GM12878 (cell line): ENCODE data around the gene DLG2. TPM values are rescaled to one million over a fixed set of nuclear protein-coding genes. Genes with fewer than 3 reads are reported as not detected.

Experiments used
- ATAC-seq: fragments of 200-7000 bp; cut with Tn5 transposase; 3 replicates; pipeline ENCODE4 v1.9.1; 2020; ENCODE audit warnings: mild to moderate bottlenecking, moderate library complexity
- BruUV-seq: library from RNA; stranded (reverse); fragments of 400-500 nt; replicated peaks from 2 replicates; lab custom pipeline; 2021; lab: Mats Ljungman, UMichigan
- CTCF ChIA-PET: fragments of 300-600 bp; sonication (Branson Sonifier 250); formaldehyde crosslinking; extraction: SDS; loops from one replicate; lab custom pipeline; 2021; ENCODE audit warnings: inconsistent platforms; lab: Yijun Ruan, JAX
- POLR2A ChIA-PET: fragments of 350-600 bp; formaldehyde crosslinking; extraction: SDS; loops from one replicate; lab custom pipeline; 2021; ENCODE audit warnings: inconsistent platforms; lab: Charles Lee
- RAD21 ChIA-PET: fragments of 300-600 bp; sonication (Branson Sonifier 250); formaldehyde crosslinking; loops from one replicate; lab custom pipeline; 2023; ENCODE audit warnings: antibody characterized with exemption; ENCODE audit not compliant: unreplicated experiment; lab: Charles Lee
- SMC1A ChIA-PET: fragments of 300-600 bp; sonication (Branson Sonifier 250); formaldehyde crosslinking; loops from one replicate; lab custom pipeline; 2023; ENCODE audit not compliant: unreplicated experiment, uncharacterized antibody; lab: Charles Lee
- DNase-seq: peaks from one replicate; pipeline ENCODE4 v3.0.0-alpha.2; 2011; ENCODE audit warnings: low read depth, low spot score
- FAIRE-seq: peaks from 3 replicates; lab custom pipeline; 2011; peaks lifted over from hg19 to GRCh38; lab: Jason Lieb, UNC
- H2AFZ ChIP-seq: 2 replicates; pipeline ENCODE4 v1.6.0; 2011; ENCODE audit warnings: low read depth, low read length, control low read depth; ENCODE audit not compliant: control insufficient read depth
- H3K27ac ChIP-seq: 2 replicates; pipeline ENCODE4 v1.5.1; 2011; ENCODE audit warnings: control low read depth; ENCODE audit not compliant: control insufficient read depth, insufficient read depth
- H3K27me3 ChIP-seq, 2 experiments: replicated peaks in 1 of 2; 2 replicates each; pipeline versions ENCODE4 v1.6.0 to v1.6.1; 2011; ENCODE audit warnings: low read length in 1 of 2; ENCODE audit not compliant: control insufficient read depth in 2 of 2, insufficient read depth in 2 of 2
- H3K36me3 ChIP-seq, 2 experiments: 2 replicates each; pipeline ENCODE4 v1.5.1; 2011; ENCODE audit warnings: low read length in 1 of 2; ENCODE audit not compliant: control insufficient read depth in 2 of 2, insufficient read depth in 2 of 2
- H3K4me1 ChIP-seq: 2 replicates; pipeline ENCODE4 v1.6.1; 2011; ENCODE audit warnings: mild to moderate bottlenecking, low read length, moderate library complexity, mixed read lengths; ENCODE audit not compliant: control insufficient read depth, insufficient read depth
- H3K4me2 ChIP-seq: 2 replicates; pipeline ENCODE4 v1.6.0; 2011; ENCODE audit warnings: control low read depth; ENCODE audit not compliant: control insufficient read depth, insufficient read depth
- H3K4me3 ChIP-seq: fragments of 200-600 bp; sonication (generic); 2 replicates; pipeline ENCODE4 v1.5.1; 2016
- H3K79me2 ChIP-seq: 2 replicates; pipeline ENCODE4 v1.6.0; 2011; ENCODE audit warnings: low read length; ENCODE audit not compliant: control insufficient read depth, insufficient read depth
- H3K9ac ChIP-seq: 2 replicates; pipeline ENCODE4 v1.8.0; 2011; ENCODE audit warnings: low read length, control low read depth, mixed read lengths; ENCODE audit not compliant: control insufficient read depth, insufficient read depth
- H3K9me3 ChIP-seq: replicated peaks from 3 replicates; pipeline ENCODE4 v1.5.1; 2011; ENCODE audit warnings: mild to moderate bottlenecking, low read length; ENCODE audit not compliant: control insufficient read depth, insufficient read depth
- H4K20me1 ChIP-seq: 2 replicates; pipeline ENCODE4 v1.6.0; 2011; ENCODE audit not compliant: control insufficient read depth, insufficient read depth
- FOXK2 ChIP-seq: fragments of 450-650 bp; IDR thresholded peaks from 2 replicates; pipeline ENCODE4 v1.6.1; 2017; ENCODE audit warnings: mild to moderate bottlenecking, moderate library complexity
- NFYA ChIP-seq: IDR thresholded peaks from 2 replicates; pipeline ENCODE4 v1.6.1; 2011; ENCODE audit warnings: low read depth, mild to moderate bottlenecking, low read length, improper control_type of control experiment, borderline replicate concordance
- RAD21 ChIP-seq: IDR thresholded peaks from 2 replicates; pipeline ENCODE4 v1.6.1; 2011; ENCODE audit warnings: mild to moderate bottlenecking, low read depth, low read length, moderate library complexity; ENCODE audit not compliant: insufficient read depth
- SREBF2 ChIP-seq: IDR thresholded peaks from 2 replicates; pipeline ENCODE4 v1.6.1; 2012; ENCODE audit warnings: mild to moderate bottlenecking, low read length
- ZNF217 ChIP-seq: fragments of 450-650 bp; IDR thresholded peaks from 2 replicates; pipeline ENCODE4 v1.6.1; 2017; ENCODE audit warnings: antibody characterized with exemption, mild to moderate bottlenecking
- ZNF24 ChIP-seq: fragments of 450-650 bp; IDR thresholded peaks from 2 replicates; pipeline ENCODE4 v1.6.1; 2017; ENCODE audit warnings: antibody characterized with exemption, mild to moderate bottlenecking
- WGBS: methylation state at CpG from one replicate; pipeline ENCODE4 v1.1.6; 2016; ENCODE audit warnings: low lambda C conversion rate; ENCODE audit not compliant: insufficient replicate concordance, insufficient coverage; ENCODE audit errors: missing lambda C conversion rate; 5-methylcytosine and 5-hydroxymethylcytosine counted together
- in situ Hi-C: fragments of 300-500 bp; cut with MboI; formaldehyde crosslinking; loops from 9 replicates; pipeline ENCODE4 v1.14.3; 2018; ENCODE audit warnings: mixed read lengths
- intact Hi-C: fragments of 100-400 bp; cut with micrococcal nuclease; formaldehyde crosslinking; loops from one replicate; pipeline ENCODE4 v1.14.2; 2022; ENCODE audit not compliant: unreplicated experiment
- polyA plus RNA-seq, 11 experiments: library from polyadenylated mRNA; depleted of rRNA in 4 of 11; unstranded in 6 of 11; stranded (reverse) in 5 of 11; fragments of >200 nt; fragmentation: Nextera tagmentation in 4 of 11; fragmentation: Illumina TruSeq in 1 of 11; extraction: Ambion mirVana in 4 of 11; extraction: Trizol in 1 of 11; gene quantifications; 1 replicate in 1 of 11; 2 replicates in 10 of 11; pipeline versions ENCODE4 v1.2.1 to v1.2.3, GENCODE V29; 2011 to 2016; ENCODE audit warnings: inconsistent platforms in 2 of 11, missing spikeins in 2 of 11, low read depth in 1 of 11
- total RNA-seq, 4 experiments: library from RNA; depleted of rRNA in 3 of 4; stranded (reverse); fragments of >200 nt in 3 of 4; fragmentation: Illumina TruSeq in 1 of 4; extraction: Trizol in 1 of 4; gene quantifications; 2 replicates each; pipeline versions ENCODE4 v1.2.1 to v1.2.3, GENCODE V29; 2013 to 2021
- TF ChIP-seq, protein P1 (sequence below): fragments of 150-350 bp; IDR thresholded peaks from 2 replicates; pipeline ENCODE4 v1.6.1; 2014; ENCODE audit warnings: mild to moderate bottlenecking, low read depth, low read length
- TF ChIP-seq, protein P2 (sequence below): fragments of 450-650 bp; conservative IDR thresholded peaks from 2 replicates; pipeline ENCODE4 v1.6.1; 2017; ENCODE audit warnings: mild to moderate bottlenecking, moderate library complexity
- TF ChIP-seq, protein P3 (sequence below): fragments of 450-650 bp; IDR thresholded peaks from 2 replicates; pipeline ENCODE4 v1.6.1; 2016; ENCODE audit warnings: mild to moderate bottlenecking
- TF ChIP-seq, protein P4 (sequence below): IDR thresholded peaks from 2 replicates; pipeline ENCODE4 v1.6.1; 2011; ENCODE audit warnings: mild to moderate bottlenecking, low read depth, low read length, moderate library complexity; ENCODE audit not compliant: insufficient replicate concordance

Gene DLG2
- total and polyA plus RNA-seq, 10 of the 15 experiments (the other 5 are each of a cell fraction or from before 2014, with no cell fraction given) = 0.09 to 0.98 (median 0.35) TPM

DNA sequence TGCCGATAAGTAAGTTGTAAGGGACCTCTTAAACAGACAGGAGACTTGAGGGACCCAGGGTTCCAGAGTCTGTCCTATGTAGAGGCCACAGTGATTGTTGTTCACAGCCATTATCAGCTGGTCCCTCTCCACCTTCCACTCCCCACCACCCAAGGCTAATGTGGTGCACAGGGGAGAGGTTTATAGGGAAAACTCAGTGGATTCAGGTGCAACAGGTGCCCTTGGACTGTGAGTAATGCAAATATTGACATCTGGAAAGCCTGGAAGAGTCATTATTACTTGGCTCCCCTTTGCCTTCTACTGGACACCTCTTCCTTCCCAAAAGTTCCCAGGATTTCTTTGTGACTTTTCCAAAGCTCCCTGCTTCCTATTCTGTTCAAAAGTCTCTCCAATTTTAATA lies 1899.9 kb downstream of the DLG2 start (continued):
- TF ChIP-seq, protein P1, sequence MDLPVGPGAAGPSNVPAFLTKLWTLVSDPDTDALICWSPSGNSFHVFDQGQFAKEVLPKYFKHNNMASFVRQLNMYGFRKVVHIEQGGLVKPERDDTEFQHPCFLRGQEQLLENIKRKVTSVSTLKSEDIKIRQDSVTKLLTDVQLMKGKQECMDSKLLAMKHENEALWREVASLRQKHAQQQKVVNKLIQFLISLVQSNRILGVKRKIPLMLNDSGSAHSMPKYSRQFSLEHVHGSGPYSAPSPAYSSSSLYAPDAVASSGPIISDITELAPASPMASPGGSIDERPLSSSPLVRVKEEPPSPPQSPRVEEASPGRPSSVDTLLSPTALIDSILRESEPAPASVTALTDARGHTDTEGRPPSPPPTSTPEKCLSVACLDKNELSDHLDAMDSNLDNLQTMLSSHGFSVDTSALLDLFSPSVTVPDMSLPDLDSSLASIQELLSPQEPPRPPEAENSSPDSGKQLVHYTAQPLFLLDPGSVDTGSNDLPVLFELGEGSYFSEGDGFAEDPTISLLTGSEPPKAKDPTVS = no peak
- no peak for TF ChIP-seq ZNF217
- no peak for TF ChIP-seq ZNF24
- no peak for TF ChIP-seq NFYA
- no peak for TF ChIP-seq RAD21
- no peak for TF ChIP-seq SREBF2
- TF ChIP-seq, protein P2, sequence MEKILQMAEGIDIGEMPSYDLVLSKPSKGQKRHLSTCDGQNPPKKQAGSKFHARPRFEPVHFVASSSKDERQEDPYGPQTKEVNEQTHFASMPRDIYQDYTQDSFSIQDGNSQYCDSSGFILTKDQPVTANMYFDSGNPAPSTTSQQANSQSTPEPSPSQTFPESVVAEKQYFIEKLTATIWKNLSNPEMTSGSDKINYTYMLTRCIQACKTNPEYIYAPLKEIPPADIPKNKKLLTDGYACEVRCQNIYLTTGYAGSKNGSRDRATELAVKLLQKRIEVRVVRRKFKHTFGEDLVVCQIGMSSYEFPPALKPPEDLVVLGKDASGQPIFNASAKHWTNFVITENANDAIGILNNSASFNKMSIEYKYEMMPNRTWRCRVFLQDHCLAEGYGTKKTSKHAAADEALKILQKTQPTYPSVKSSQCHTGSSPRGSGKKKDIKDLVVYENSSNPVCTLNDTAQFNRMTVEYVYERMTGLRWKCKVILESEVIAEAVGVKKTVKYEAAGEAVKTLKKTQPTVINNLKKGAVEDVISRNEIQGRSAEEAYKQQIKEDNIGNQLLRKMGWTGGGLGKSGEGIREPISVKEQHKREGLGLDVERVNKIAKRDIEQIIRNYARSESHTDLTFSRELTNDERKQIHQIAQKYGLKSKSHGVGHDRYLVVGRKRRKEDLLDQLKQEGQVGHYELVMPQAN = no peak

DNA sequence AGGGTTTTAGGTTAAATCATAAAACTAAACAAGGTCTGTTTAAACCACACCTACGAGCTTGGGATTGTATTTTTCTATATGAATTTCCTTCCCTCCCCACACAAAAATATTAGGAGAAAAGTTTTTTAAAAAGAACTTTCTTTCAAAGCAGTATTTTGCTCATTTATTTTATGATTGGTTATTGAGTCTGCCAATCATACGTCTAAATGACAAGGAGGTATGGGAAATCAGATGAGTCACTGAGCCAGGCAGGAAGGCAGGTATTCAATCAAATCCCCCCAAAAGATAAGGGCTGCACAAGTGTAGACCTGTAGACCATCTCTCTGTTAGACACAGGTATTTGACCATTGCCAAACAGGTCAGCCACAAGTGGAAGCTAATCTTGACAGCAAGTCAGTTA lies 1900.8 kb downstream of the DLG2 start:
- no peaks in the 10 kb centered on the region for H3K79me2 ChIP-seq
- no peak overlapping the region for H3K4me2 ChIP-seq
- intact Hi-C loops (no loop called here), in situ Hi-C loops (no loop called here)
- no peaks in the 10 kb centered on the region for H3K9me3 ChIP-seq
- RAD21 ChIA-PET = interaction anchor here (1.2 to 4.8 kb wide), 2 partner anchors 28 to 434 kb away, joined by 3 to 35 read pairs; no protein-coding TSS in a partner anchor
- ATAC-seq (no peak), FAIRE-seq (no peak), DNase-seq (no peak)
- CTCF ChIA-PET = interaction anchor here (0.7 to 2.4 kb wide), 6 partner anchors 10 to 477 kb away, joined by 3 to 14 read pairs (median 3); no protein-coding TSS in a partner anchor
- WGBS = 0% methylated on average over 2 of the region's 2 CpGs
- no peak overlapping the region for H3K27ac ChIP-seq
- POLR2A ChIA-PET = no interaction called here
- H4K20me1 ChIP-seq = no peaks in the 10 kb centered on the region
- no peaks in the 10 kb centered on the region for H3K36me3 ChIP-seq
- TF ChIP-seq FOXK2 = no peak
- TF ChIP-seq, protein P3, sequence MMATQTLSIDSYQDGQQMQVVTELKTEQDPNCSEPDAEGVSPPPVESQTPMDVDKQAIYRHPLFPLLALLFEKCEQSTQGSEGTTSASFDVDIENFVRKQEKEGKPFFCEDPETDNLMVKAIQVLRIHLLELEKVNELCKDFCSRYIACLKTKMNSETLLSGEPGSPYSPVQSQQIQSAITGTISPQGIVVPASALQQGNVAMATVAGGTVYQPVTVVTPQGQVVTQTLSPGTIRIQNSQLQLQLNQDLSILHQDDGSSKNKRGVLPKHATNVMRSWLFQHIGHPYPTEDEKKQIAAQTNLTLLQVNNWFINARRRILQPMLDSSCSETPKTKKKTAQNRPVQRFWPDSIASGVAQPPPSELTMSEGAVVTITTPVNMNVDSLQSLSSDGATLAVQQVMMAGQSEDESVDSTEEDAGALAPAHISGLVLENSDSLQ = peak; percentile 66
- TF ChIP-seq, protein P4, sequence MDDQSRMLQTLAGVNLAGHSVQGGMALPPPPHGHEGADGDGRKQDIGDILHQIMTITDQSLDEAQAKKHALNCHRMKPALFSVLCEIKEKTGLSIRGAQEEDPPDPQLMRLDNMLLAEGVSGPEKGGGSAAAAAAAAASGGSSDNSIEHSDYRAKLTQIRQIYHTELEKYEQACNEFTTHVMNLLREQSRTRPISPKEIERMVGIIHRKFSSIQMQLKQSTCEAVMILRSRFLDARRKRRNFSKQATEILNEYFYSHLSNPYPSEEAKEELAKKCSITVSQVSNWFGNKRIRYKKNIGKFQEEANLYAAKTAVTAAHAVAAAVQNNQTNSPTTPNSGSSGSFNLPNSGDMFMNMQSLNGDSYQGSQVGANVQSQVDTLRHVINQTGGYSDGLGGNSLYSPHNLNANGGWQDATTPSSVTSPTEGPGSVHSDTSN = peak; percentile 10
- SMC1A ChIA-PET = interaction anchor here (1.2 to 3.4 kb wide), 5 partner anchors 15 to 859 kb away, joined by 3 to 17 read pairs (median 3); no protein-coding TSS in a partner anchor
- no peak overlapping the region for H2AFZ ChIP-seq
- no peak overlapping the region for H3K9ac ChIP-seq
- peaks cover 11% of the 10 kb centered on the region; the same call in 1 of the 2 replicates for H3K4me1 ChIP-seq
- no TSS peak for BruUV-seq
- no peak overlapping the region for H3K4me3 ChIP-seq
- 0 out of 4 replicates have a peak, but pooled peaks cover 0 to 2% of the 10 kb centered on the region in 2 experiments for H3K27me3 ChIP-seq
